ENCODE data around the gene PCSK5. TPM values are rescaled to one million over a fixed set of nuclear protein-coding genes. Genes with fewer than 3 reads are reported as not detected.

PCSK5 gene
- total RNA-seq, 6 experiments from 2014 or later: 1.4 to 5.8 (median 3.5) TPM

DNA sequence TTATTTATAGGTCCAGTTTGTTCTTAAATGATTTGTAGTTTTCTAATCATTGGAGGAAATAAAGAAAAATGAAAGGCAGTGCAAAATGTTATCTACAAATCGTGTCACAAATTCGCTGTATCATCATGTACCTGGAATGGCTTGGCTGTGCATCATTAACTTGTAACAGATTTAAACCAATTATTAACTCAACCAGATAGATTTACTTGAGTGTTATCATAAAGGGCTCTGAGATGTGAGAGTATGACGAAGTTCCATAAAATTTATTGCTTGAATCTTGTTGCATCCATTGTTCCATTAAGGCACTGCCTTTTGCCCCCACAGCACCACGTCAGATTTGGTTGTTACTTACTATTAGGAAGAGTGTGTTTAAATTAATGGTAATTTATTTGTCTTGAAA is 23.5 kb downstream of the PCSK5 start:
- ATAC-seq (peak in 1 of 4 donors; percentile 30), DNase-seq (no peak)
- no peak for TF ChIP-seq POLR2A (IDR thresholded peaks at IDR 0.05)
- no peak for TF ChIP-seq CTCF (IDR thresholded peaks at IDR 0.05)
- WGBS (ENCODE audit: insufficient coverage, low coverage, low lambda C conversion rate, missing lambda C conversion rate): 59% methylated on average over 4 of the region's 4 CpGs
- no peaks in the 10 kb centered on the region for H3K36me3 ChIP-seq
- no peaks in the 10 kb centered on the region for H3K4me1 ChIP-seq
- intact Hi-C loops (cut with DNase I): no loop called here
- no peak overlapping the region for H3K27ac ChIP-seq
- no peaks in the 10 kb centered on the region for H3K27me3 ChIP-seq
- H3K4me3 ChIP-seq: no peak overlapping the region
- H3K9me3 ChIP-seq: no peaks in the 10 kb centered on the region

- TF ChIP-seq CTCF (IDR thresholded peaks at IDR 0.05) (no peak), POLR2A (IDR thresholded peaks at IDR 0.05) (no peak)
- no peak overlapping the region for H3K4me3 ChIP-seq
- DNase-seq (no peak), ATAC-seq (no peak)
- no peaks in the 10 kb centered on the region for H3K9me3 ChIP-seq
- no peak overlapping the region for H3K27ac ChIP-seq
- WGBS (ENCODE audit: insufficient coverage, low coverage, low lambda C conversion rate, missing lambda C conversion rate): 78% methylated on average over 4 of the region's 4 CpGs
- no peaks in the 10 kb centered on the region for H3K27me3 ChIP-seq
- H3K4me1 ChIP-seq: no peaks in the 10 kb centered on the region
- intact Hi-C loops (cut with DNase I): no loop called here
- no peaks in the 10 kb centered on the region for H3K36me3 ChIP-seq
Measured at GRCh38 chr9:75914883-75915452, 24.5 kb downstream of the PCSK5 start.

DNA sequence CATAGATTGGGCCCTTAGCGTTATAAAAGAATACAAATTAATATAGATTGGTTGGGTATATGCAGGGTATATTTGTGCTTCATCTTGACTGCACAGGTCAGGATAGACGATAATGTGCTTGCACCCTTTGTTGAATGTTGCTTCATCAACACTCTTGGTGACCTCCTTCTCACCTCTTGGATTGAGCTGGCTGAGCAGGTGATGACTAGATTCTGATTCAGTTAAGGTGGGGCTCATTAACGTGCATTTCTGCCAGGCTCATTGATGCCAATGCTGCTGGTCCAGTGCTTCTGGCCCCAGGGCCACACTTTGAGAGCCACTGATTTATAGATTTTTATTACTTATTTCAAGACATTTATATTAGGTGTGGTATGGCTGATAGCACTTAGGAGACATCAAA is 27.7 kb downstream of the PCSK5 start:
- WGBS (ENCODE audit: insufficient coverage, low coverage, low lambda C conversion rate, missing lambda C conversion rate): 71% methylated on average over 3 of the region's 3 CpGs
- no peak for DNase-seq
- no peak for ATAC-seq

DNA sequence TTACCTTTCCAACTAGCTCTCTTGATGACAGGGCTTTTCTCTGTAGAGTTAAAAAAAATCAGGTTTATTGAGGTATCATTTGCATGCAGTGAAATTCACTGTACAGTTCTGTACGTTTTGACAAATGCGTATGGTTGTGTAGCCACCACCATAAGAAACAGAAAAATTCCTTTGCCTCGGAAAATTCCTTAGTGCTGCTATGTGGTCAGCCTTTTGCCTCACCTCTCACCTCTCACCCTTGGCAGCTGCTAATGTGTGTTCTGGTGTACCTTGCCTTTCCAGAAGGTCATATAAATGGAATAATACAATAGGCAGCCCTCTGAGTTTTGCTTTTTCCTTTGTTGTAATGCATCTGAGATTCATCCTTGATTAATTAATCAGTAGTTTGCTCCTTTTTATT is 28.4 kb downstream of the PCSK5 start:
- TF ChIP-seq CTCF (IDR thresholded peaks at IDR 0.05) (no peak), POLR2A (IDR thresholded peaks at IDR 0.05) (no peak)
- intact Hi-C loops (cut with DNase I): no loop called here
- Histone ChIP-seq H3K36me3 (no peaks in the 10 kb centered on the region), H3K9me3 (no peaks in the 10 kb centered on the region), H3K4me1 (no peaks in the 10 kb centered on the region), H3K27me3 (no peaks in the 10 kb centered on the region), H3K4me3 (no peak overlapping the region), H3K27ac (no peak overlapping the region)
- ATAC-seq (peak in 1 of 4 donors; percentile 25), DNase-seq (no peak)
- 64% methylated on average over 3 of the region's 3 CpGs for WGBS (ENCODE audit: insufficient coverage, low coverage, low lambda C conversion rate, missing lambda C conversion rate)

More for the DNA sequence above, 27.7 kb downstream of the PCSK5 start:
- Histone ChIP-seq H3K4me1 (no peaks in the 10 kb centered on the region), H3K27me3 (no peaks in the 10 kb centered on the region), H3K4me3 (no peak overlapping the region), H3K9me3 (no peaks in the 10 kb centered on the region), H3K27ac (no peak overlapping the region), H3K36me3 (no peaks in the 10 kb centered on the region)
- TF ChIP-seq CTCF (IDR thresholded peaks at IDR 0.05) (no peak), POLR2A (IDR thresholded peaks at IDR 0.05) (no peak)
- intact Hi-C loops (cut with DNase I): no loop called here

Data from right lobe of liver (tissue), 6 donors.